ENCODE measurements around the gene ATG12. TPM values are rescaled to one million over a fixed set of nuclear protein-coding genes. Genes with fewer than 3 reads are reported as not detected.

The ATG12 gene
- total RNA-seq, 1 donor from 2014 or later: 19.9 TPM

GRCh38 chr5:115807654-115808052, 33.7 kb downstream of the ATG12 start:
- DNase-seq (ENCODE audit: low read depth in 2 of 2): no peak

GRCh38 chr5:115806986-115807653, 34.2 kb downstream of the ATG12 start:
- no peak for DNase-seq (ENCODE audit: low read depth in 2 of 2)

GRCh38 chr5:115801984-115802383, 39.4 kb downstream of the ATG12 start:
- no peak for DNase-seq (ENCODE audit: low read depth in 2 of 2)

GRCh38 chr5:115801152-115801551, 40.2 kb downstream of the ATG12 start:
- DNase-seq (ENCODE audit: low read depth in 2 of 2): no peak

GRCh38 chr5:115800108-115800507, 41.3 kb downstream of the ATG12 start:
- DNase-seq (ENCODE audit: low read depth in 2 of 2): no peak

- DNase-seq (ENCODE audit: low read depth in 2 of 2): no peak
Observed at GRCh38 chr5:115798252-115798651, 43.1 kb downstream of the ATG12 start.

- DNase-seq (ENCODE audit: low read depth in 2 of 2): no peak
Observed at GRCh38 chr5:115796656-115797055, 44.7 kb downstream of the ATG12 start.

- DNase-seq (ENCODE audit: low read depth in 2 of 2): no peak
Observed at GRCh38 chr5:115795700-115796099, 45.7 kb downstream of the ATG12 start.

- no peak for DNase-seq (ENCODE audit: low read depth in 2 of 2)
Observed at GRCh38 chr5:115788440-115788839, 52.9 kb downstream of the ATG12 start.

- no peak for DNase-seq (ENCODE audit: low read depth in 2 of 2)
Observed at GRCh38 chr5:115787426-115787825, 53.9 kb downstream of the ATG12 start.

GRCh38 chr5:115785381-115786065, 55.8 kb downstream of the ATG12 start:
- DNase-seq (ENCODE audit: low read depth in 2 of 2): no peak

- DNase-seq (ENCODE audit: low read depth in 2 of 2): no peak
Observed at GRCh38 chr5:115778417-115778816, 62.9 kb downstream of the ATG12 start.

Other genes with a start within 250 kb of the ATG12 start
- 0.13 and 0.25 TPM in 2 replicates for gene TICAM2, start 239.1 kb downstream of the ATG12 start, total RNA-seq
- gene TMED7, start 215.5 kb downstream of the ATG12 start, total RNA-seq: 76.5 and 81.7 TPM in 2 replicates
- gene CDO1, start 24.9 kb downstream of the ATG12 start, total RNA-seq: 1.6 and 3.6 TPM in 2 replicates
- 50.3 and 61.9 TPM in 2 replicates for gene AP3S1, start 370 bp upstream of the ATG12 start, total RNA-seq
- gene LVRN, start 120.9 kb upstream of the ATG12 start, total RNA-seq: 0.13 and 0.25 TPM in 2 replicates
- under 0.01 and 0.13 TPM in 2 replicates for gene ARL14EPL, start 190.9 kb upstream of the ATG12 start, total RNA-seq
- 37.7 and 38.2 TPM in 2 replicates for gene COMMD10, start 243.5 kb upstream of the ATG12 start, total RNA-seq